GM21576 (cell line): Measurements from ENCODE around the gene ARPP19.
"Not testable (repeated sequence)": the region's sequence is repeated elsewhere in the genome, so short reads cannot be mapped to it uniquely, and the experiment has no call there.

Experiments
- ATAC-seq: cut with Tn5 transposase; IDR thresholded peaks from one replicate; pipeline ENCODE4 v1.9.1; 2021; ENCODE audit warnings: mild to moderate bottlenecking, moderate library complexity; ENCODE audit not compliant: unreplicated experiment

The ARPP19 gene

DNA sequence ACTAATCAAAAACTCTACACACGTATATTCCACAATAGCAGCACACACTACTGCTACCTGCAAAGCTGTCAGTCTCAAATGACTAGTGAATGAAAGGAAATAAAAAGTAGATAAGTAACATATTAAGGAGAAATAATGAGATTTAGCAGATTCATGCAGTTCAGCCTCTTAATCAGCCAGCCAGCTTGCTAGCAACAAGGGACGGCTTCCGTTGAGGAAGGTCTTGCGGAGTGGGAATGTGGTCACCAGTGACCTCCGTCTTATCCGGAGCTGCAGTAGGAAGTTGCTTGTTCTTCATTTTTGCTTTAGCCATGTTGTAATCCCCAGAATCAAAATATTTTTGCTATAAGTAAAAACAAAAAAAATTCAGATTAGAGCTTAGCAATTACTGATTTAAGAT is 17.1 kb downstream of the ARPP19 start:
- no peak for ATAC-seq

GRCh38 chr15:52551186-52551585 is 17.6 kb downstream of the ARPP19 start:
- not testable (repeated sequence) for ATAC-seq

GRCh38 chr15:52546031-52546751 is 22.6 kb downstream of the ARPP19 start:
- ATAC-seq = no peak

DNA sequence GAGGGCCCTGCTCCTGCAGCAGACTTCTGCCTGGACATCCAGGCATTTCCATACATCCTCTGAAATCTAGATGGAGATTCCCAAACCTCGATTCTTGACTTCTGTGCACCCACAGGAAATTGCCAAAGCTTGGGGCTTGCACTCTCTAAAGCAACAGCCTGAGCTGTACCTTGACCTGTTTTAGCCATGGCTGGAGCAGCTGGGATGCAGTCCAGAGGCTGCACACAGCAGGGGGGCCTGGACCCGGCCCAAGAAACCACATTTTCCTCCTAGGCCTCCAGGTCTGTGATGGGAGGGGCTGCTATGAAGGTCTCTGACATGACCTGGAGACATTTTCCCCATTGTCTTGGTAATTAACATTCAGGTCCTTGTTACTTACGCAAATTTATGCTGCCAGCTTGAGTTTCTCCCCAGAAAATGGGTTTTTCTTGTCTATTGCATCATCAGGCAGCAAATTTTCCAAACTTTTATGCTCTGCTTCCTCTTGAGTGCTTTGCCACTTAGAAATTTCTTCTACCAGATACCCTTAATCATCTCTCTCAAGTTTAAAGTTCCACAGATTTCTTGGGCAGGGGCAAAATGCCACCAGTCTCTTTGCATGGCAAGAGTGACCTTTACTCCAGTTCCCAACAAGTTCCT is 28.3 kb downstream of the ARPP19 start:
- ATAC-seq = no peak

- ATAC-seq = no peak
Measured at GRCh38 chr15:52537459-52537858, 31.4 kb downstream of the ARPP19 start.

DNA sequence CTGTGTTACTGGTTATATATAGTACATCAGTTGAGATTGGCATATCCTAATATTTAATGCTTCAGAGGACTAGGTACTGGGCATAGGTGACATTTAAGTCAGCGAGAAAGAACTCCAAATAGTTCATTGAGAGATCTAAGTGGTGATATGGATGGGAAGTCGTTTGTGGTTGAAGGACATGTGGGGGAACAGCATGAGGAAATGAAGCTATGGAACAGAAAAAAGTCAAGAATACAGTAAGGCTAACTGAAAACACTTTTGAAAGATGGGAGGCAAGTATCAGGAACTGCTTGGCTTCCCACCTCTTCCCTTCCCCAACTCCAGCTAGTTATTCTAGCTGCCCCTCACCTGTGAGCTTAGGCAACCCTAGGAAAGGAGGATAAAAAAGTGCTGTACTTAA is 36.4 kb downstream of the ARPP19 start:
- no peak for ATAC-seq

- ATAC-seq = no peak
Measured at GRCh38 chr15:52529940-52530339, 38.9 kb downstream of the ARPP19 start.

GRCh38 chr15:52529341-52529924 is 39.4 kb downstream of the ARPP19 start:
- ATAC-seq = peak; percentile 8

DNA sequence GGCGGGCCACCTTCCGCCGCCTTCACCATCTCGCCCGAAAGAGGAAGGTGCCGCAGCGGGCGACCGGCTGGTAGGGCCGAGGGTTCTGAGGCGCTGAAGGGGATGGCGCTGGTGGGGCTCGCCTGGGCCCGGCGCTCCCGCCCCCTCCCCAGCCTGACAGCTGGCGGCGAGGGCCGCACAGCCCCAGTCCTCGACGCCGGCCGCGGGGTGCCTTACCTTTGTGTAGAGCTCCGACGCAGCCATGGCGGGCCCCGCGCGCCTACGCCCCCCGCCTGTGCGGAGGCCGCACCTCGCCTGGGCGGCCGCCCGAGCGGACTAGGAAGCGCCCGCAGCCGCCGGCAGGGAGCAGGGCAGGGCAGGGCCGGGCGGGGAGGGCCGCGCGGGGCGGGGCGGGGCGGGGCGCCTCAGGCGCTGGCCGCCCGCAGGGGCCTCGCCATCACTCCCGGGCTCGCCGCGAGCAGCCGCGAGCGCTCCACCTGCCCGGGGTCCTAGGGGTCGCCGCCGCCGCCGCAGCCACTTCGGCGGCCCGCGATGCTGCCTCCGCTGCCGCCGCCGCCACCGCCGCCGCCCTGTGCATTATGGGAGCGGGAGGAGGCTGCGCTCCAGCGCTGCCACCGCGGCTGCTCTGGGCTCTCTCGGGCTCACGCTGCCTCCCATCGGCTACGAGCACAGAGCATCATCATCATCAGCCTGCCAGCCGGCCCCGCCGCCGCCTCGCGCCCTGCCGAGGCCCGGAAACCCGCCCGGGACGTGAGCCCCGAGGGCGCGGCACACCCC is 40.1 kb downstream of the ARPP19 start, which contains the start of gene MYO5A:
Gene MYO5A, minus strand, starts transcription at position 317 of the 777 bp plus-strand sequence. Its CDS starts 74 bp downstream, at position 243.
- ATAC-seq = peak; percentile 74

GRCh38 chr15:52527911-52528563 is 40.8 kb downstream of the ARPP19 start:
- ATAC-seq = peak; percentile 8

- ATAC-seq = no peak
Measured at GRCh38 chr15:52527196-52527910, 41.5 kb downstream of the ARPP19 start.

DNA sequence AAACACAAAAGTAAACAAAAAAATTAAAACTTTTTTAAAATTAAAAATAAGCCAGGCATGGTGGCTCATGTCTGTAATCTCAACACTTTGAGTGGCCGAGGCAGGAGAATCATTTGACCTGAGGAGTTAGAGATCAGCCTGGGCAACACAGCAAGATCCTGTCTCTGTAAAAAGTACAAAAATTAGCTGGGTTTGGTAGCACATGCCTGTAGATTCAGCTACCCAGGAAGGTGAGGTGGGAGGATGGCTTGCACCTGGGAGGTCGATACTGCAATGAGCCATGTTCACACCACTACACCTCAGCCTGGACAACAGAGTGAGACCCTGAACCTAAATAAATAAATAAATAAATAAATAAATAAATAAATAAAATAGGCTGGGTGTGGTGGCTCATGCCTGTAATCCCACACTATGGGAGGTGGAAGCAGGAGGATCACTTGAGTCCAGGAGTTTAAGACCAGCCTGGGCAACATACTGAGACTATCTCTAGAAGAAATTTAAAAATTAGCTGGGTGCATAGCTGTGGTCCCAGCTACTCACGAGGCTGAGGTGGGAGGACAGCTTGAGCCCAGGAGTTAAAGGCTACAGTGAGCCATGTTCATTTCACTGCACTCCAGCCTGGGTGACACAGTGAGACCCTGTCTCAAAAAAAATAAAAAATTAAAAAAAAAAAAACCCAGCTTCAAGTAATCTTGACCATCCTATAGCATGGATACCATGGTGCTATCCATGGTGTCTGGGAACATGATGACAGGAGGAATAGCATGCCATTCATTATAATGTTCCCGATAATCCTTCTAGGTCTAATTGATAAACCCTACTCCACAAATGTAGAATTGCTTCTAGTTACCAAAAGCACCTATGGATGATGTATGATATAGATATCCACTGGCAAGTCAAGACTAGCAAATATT is 44.4 kb downstream of the ARPP19 start:
- no peak for ATAC-seq

- ATAC-seq = no peak
Measured at GRCh38 chr15:52523647-52524046, 45.2 kb downstream of the ARPP19 start.

GRCh38 chr15:52523192-52523591 is 45.6 kb downstream of the ARPP19 start:
- ATAC-seq = no peak

GRCh38 chr15:52521682-52522081 is 47.1 kb downstream of the ARPP19 start:
- no peak for ATAC-seq

DNA sequence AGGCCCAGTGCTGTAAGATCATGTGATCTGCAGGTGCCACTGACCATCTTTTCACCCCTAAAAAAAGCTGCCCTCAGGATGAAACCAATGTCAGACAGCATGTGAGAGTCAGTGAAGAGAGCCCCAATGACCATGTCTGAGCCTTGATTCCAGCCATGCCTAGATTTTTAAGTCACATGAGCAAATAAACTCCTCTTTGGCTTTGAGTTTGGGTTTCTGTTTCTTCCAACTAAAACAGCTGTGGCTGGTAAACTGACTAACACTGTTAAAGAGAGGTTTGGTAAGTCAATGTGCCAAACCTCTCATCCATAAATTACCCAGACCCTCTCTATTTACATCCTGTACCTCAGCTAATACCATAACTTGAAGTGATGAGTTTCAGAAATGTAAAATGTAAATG is 48.4 kb downstream of the ARPP19 start:
- no peak for ATAC-seq

DNA sequence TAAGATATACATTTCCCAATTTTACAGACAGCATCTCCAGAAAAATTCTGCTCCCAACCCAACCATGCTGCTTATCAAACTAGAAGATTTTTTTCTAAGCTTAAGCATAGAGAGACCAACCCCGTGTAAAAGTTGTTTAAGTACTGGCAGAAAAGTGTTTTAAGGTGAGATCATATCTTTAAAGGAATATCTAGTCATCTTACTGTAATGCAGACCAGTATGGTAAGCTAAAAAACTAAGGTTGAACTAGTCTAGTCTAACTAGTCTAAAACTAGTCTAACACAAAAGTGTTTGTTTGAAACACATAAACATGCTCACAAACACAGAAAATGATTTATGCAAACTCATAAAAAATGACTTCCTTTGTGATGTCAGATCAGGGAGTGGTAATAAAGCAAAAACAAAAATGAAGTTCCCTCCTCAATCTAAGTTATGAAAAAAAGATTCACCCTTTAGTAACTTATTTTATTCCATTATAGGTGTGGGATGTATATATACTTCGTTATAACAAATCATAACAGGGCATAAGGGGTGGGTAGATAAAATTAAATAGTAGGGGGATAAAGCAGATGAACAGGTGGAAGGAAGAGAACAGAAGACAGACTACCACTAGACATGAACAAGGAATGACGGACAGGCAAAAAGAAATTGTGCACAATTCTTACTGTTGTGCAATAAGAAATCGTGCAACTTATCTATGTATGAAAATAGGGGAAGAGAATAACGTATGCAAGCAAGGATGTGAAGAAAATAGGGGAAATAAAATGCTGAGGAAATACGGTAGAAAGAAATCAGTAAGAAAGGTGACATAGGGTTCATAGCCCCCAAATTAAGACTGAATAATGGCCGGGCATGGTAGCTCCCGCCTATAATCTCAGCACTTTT is 50.1 kb downstream of the ARPP19 start:
- no peak for ATAC-seq

DNA sequence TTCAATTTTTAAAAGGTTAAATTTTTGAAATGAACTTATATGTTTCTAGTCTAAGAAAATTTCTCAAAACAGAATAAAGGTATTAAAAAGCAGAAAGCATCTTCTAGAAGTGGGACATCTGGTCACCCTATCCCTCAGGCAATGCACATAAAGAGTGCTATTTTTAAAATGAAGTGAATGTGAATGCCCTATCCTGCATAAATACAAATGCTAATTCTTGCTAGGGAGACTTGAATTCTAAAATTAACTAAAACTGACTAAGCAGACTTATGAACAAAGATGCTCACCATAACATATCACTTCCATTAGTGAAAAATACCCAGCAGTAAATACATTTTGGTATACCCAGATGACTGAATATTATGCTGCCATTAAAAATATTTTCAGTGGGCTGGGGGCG is 51.8 kb downstream of the ARPP19 start:
- no peak for ATAC-seq
